ENCODE data around the gene NREP. TPM values are rescaled to one million over a fixed set of nuclear protein-coding genes. Genes with fewer than 3 reads are reported as not detected.
A peak's percentile ranks its signal among the peaks of the same experiment; 100 is the strongest.

Gene NREP
- total RNA-seq, 1 donor from 2014 or later = 26.2 TPM

DNA sequence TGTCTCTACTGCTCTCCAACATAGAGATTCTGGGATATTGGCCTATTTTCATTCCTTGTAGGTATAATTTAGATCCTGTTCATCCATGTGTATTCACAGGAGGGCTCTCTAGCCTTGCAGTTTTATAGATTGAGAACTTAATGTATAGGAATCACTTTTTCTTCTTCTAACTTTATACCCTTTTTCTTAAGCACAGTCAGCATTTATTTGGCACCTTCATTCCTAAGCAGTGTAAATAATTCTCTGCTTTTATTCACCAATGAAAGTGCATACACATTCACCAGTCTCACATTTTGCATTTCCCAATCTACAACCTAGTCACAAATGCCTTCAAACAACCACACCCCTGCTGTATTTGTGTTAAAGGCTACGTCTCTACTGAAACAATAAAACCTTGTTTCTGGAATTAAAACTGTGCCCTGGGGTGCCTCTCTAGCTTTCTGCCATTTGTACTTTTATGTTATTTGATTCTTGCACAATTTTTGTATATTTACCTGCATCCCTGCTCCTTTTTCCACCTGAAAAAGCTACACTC, 49.3 kb downstream of the NREP start:
- DNase-seq (ENCODE audit: missing footprints) = no peak
- intact Hi-C loops (cut with DNase I) = no loop called here
- no peak for ATAC-seq

DNA sequence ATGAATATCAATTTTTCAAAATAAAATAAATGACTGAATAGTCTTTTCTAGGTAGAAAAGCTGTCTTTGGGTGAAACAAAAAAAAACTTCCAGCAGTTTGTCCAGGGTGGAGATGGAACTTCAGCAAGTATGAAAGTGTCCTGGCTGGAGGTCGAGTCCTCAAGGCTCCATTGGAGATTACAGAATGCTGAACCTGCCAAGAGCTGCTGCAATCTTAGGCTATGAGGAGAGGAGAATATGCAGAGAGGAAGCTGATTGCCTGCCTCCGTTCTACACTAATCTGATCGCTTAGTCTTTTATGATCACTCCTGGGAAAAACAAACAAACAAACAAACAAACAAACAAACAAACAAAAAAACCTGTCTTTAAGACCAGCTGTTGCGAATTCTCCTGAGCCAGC, 50.6 kb downstream of the NREP start:
- DNase-seq (ENCODE audit: missing footprints) (no peak), ATAC-seq (peak; percentile 84)
- intact Hi-C loops (cut with DNase I) = no loop called here

DNA sequence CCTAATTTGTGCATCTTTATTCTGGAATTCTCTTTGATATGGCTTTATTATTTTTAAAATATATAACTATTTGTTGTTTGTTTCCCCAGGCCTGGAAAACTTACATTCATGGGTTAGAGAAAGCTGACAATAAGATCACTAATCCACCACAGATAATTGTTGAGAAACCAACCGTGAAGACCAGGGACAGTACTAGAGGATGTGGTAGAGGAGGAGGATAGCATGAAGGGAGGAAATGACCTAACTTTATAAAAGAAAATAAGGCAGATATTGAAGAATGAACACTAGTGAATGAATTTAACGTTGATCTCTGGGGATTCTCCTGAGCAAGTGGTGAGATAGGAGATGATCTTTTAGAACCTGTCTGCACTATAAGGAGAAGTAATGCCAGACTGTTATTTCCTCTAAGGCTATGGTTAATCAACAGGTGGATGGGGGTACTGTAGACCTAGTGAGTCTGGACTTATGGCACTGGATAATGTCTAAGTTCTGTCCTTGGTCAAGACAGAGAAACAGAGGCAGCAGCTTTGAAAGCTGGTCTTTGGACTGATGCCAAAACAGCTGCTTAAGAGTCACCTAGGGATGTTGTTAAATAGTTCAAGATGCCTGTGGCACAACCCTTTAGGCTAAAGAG, 52.4 kb downstream of the NREP start:
- ATAC-seq = no peak
- DNase-seq (ENCODE audit: missing footprints) = no peak
- intact Hi-C loops (cut with DNase I) = no loop called here

DNA sequence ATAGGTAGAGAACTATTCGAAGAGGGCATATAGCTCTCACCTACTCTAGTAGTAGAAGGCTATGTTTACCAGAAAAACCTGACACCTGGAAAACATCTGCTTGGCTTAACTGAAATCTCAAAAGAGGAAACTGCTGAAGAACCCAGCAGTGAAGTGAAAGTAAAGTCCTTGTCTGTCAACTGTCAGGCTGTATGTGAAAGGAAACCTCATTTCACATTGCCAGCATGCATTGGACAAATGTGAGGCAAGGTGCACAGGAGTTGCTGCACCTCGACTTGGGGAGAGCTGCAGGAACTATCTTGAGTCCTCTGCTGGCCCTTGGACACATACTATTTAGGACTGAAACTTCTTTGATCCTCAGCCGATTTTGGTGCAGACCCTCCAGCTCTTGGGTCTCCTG, 53.3 kb downstream of the NREP start:
- intact Hi-C loops (cut with DNase I) = no loop called here
- no peak for ATAC-seq

DNA sequence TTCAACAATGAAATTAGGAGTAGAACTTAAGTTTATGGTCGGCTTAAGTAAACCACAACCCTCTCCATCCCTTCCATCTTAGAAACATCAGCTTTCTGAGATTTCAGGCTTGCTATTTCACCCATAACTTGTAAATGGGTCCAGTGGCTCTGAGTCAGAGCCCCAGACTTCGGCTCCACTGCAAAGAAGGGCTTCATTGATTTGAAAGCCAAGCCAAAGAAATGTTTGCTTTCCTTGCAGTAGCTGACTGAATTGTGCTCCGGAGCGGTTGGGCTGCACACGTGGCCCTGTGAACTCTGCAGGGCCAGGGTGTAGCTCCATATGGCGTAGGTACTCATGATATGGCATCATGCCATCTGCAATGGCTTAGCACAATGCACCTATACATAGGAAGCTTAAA, 57.0 kb downstream of the NREP start:
- intact Hi-C loops (cut with DNase I) = no loop called here
- no peak for ATAC-seq
- no peak for DNase-seq (ENCODE audit: missing footprints)

More for the DNA sequence above, 53.3 kb downstream of the NREP start:
- DNase-seq (ENCODE audit: missing footprints) = no peak

DNA sequence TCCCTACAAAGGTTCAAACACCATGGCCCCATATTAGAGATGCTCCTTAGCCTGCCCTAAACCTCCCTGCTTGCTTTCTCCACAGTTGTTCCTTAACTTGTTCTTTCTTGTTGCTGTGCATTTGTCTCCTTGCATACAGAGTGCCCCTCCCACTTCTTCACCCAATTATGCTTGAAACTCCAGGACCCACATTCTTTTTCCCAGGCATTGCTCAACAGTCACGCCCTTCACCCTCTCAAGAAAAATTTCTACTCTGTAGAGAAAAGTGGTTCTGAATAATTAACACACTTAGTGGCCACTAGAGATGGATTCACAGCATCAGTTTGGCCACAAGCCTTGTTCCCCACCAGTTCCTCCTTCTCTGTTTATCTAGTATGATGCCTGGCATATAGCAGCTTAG, 57.7 kb downstream of the NREP start:
- DNase-seq (ENCODE audit: missing footprints) = no peak
- no peak for ATAC-seq
- intact Hi-C loops (cut with DNase I) = no loop called here

DNA sequence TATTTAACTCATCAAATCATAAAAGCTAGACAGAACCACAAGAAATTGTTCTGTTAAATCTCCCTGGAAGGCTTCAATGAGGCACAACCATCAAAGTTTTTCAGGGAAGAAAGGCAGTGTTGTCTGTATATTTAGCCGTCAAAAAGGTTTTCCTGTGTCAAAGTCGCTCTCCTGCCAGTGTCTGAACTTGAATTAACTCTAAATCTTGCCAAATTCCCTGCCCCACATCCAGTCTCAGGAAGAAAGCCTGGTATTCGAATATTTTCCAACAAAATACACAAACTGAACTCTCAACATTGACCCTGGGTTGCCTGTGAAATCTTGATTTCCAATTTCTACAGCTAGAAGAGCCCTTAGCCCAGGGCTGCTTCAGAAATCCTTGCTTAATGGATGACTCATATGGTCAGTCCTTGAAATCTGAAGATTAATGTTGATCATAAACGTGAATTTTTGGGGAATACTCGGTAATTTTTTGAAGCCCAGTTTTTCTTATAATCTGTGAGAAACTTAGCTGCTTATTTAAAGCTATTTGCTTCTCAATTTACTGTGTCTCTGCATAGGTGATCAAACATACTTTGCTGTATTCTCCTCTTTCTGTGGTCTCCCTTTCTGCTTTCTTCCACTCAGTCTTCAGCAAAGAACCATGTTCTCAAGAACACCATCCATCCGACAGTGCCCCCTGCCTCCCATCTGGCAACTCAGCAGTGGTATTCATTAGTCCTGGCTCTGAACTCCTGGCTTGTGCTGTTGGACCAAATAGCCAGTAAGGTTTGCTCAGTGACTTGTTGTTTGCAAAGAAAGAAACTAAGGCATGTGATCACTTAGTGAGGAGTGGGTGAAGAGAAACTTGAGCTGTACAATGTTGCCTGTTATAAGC, 58.9 kb downstream of the NREP start:
- ATAC-seq (no peak), DNase-seq (ENCODE audit: missing footprints) (no peak)
- intact Hi-C loops (cut with DNase I) = no loop called here

DNA sequence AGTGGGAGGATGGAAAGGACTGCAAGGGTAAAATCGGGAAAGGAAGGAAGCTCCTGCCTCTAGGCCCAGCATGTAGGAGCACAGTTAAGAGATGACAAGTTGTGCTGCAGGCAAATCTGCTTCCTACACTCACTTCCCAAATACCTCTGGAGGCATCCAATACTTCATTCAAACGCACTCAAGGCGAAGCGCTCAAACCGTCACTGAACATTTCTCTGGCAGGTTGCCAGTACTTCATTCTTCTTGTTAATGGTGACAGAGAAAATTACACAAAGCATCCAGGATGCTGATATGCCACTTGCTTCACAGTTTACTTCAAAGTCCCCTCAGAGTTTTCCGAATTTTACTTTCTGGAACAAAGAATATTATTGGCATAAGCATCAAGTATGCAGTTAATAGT, 59.8 kb downstream of the NREP start:
- ATAC-seq (no peak), DNase-seq (ENCODE audit: missing footprints) (no peak)

DNA sequence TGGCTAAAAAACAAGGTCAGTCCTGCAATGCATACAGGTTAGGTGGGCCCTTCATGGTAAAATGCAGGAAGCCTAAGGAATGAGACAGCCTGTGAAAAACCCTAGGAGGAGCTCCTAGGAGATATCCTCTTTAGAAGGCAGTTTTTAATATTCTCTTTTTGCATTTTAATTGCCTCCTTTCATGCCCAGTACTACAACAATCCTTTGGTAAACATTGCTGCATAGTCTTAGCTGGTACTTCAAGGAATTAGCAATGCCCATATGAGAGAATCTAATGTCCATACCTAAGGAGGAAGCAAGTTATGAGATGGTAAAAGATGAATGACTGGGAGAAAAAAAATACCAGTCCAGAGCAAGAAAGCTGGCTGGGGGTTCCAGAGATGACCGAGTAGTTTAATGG, 61.0 kb downstream of the NREP start:
- ATAC-seq (no peak), DNase-seq (ENCODE audit: missing footprints) (no peak)
- intact Hi-C loops (cut with DNase I) = no loop called here

More for the DNA sequence above, 59.8 kb downstream of the NREP start:
- intact Hi-C loops (cut with DNase I) = no loop called here

DNA sequence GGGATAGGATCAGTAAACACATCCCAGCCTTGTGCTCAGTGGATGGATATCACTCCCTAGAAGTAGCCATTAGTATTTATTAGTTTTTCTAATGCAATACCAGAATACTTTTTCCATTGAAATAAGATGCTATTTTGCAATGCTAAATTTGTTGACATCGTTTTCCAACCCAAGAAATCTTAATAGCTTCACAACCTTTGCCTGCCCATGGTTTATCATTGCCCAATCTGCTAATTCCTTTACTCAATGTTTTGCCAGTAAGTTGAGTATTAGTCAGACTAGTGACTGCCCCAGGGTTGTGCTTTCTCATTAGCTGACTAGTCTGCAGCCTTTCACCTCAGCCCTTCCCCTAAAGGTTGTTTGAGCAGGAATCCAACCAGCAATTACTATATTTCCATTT, 62.9 kb downstream of the NREP start:
- ATAC-seq = no peak
- no peak for DNase-seq (ENCODE audit: missing footprints)
- intact Hi-C loops (cut with DNase I) = no loop called here

DNA sequence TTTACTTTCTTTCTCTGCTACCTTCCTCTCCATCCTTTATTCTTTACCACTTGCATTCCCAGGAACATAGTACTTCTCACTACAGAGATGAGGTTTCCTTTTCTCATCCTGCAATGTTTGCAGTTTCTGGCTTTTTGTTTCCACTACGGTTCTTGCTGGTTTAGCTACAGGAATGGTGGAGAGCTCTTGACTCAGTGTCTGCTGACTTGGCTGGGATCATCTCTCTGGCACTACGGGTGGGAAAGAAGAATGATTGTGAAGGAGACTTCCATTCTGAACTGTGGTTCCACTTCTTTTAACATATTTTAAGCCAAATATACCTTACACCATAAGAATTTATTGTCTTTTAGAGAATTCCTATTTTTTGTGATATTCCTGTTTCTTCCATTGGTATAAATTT, 65.1 kb downstream of the NREP start:
- DNase-seq (ENCODE audit: missing footprints) (no peak), ATAC-seq (no peak)
- intact Hi-C loops (cut with DNase I) = no loop called here

DNA sequence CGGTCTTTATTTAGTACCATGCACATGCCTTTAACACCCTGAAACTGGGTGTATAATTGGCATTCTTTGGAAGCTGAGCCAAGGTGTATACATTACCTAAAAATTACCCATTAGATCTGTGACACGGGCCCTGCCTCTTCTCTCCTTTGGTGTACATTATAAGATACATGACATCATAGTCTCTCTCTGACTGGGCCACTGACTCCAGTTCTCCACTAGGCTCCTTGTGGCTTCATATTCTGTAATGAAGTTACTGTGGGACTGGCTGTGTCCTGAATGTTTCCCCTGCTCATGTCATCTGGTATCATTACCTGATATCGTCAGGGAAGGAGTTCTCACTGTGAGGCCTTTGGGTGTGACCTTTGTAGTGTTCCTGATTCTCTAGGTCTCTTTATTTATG, 65.5 kb downstream of the NREP start:
- no peak for ATAC-seq
- intact Hi-C loops (cut with DNase I) = no loop called here
- DNase-seq (ENCODE audit: missing footprints) = no peak

DNA sequence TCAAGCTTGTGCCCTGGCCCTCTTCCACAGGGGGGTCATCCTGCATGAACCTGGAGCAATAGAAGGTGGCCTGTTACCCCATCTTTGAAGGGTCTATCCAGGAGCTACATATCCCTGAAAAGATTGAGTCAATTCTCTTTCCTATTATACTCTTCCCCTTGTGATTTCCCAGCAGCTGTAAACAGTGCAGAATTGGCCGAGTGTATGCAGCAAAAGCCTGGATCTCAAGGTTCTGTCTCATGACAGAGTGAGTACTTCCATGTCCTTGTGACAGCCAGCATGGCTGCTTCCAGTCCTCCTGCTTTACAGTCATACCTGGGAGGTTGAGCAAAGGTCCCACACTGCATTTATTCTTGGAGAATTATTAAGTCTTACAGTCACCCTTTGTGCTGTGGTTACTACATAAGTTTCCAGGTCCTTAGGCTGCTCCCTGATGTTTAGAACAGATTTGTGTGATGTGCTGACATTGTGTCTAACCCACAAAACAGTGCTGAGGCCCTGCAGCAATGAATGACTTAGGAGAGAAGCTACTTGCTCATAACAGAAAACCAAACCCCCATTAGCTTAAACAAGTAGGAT, 67.5 kb downstream of the NREP start:
- intact Hi-C loops (cut with DNase I) = no loop called here
- no peak for ATAC-seq
- DNase-seq (ENCODE audit: missing footprints) = no peak

DNA sequence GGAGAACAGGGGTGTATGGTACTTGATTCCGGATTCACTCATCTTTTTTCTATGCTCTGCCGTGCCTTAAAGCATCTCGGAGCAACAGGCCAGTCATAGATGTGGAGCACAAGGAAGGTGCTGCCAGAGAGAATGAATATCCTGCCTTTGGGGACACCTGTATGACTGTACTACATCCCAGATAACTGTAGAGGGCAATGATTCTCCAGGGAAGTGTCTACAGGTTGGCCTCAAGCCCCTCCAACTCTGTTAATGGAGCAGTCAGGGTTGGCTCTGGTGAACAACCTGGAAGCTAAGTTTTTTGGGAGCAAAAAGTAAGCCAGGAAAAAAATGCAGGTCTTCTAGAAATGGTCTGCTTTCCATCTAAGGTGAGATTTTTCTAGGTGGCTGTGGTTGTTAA, 71.0 kb downstream of the NREP start:
- DNase-seq (ENCODE audit: missing footprints) = no peak
- ATAC-seq = no peak
- intact Hi-C loops (cut with DNase I) = no loop called here

DNA sequence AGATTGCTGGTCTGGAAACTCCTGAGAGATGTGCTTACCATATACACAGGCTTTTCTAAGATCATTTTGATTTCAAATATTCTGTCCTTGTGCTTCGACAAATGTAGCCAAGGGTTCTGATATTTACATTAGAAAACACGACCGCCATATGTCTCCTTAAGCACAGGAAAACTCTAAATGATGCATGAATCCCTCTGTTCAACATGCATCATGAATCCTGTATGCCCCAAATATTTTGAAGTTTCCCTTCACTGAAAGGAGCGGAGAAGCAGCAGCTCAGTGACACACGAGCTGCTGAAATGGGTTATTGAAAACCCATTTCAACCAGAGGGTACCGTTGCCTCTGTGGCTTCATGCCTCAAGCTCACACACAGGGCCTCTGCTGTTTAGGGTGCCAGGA, 74.4 kb downstream of the NREP start:
- DNase-seq (ENCODE audit: missing footprints) (no peak), ATAC-seq (no peak)
- intact Hi-C loops (cut with DNase I) = loop anchor here (5.0 kb wide), 1 partner anchor 75 kb away; the partner anchor contains the start of gene NREP

DNA sequence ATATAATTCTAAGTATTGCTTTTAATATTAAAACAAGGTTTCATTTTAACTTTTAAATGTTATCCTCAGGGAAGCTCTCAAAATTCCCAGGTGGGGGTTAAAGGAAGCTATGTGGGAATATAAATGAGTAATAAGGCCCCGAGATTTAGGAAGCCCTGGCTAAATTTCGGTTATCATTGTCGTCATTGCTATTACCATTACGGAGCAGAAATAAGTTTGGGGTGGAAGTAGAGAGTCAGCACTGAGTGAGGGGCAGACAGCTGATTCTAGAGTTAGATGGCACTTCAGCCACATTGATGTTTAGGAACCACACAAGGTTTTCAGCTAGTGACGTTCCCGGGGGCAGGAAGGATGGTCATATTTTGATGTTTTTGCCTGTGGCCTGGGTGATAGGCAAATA, 74.9 kb downstream of the NREP start:
- ATAC-seq (peak; percentile 11), DNase-seq (ENCODE audit: missing footprints) (no peak)
- intact Hi-C loops (cut with DNase I) = loop anchor here (5.0 kb wide), 1 partner anchor 75 kb away; the partner anchor contains the start of gene NREP

DNA sequence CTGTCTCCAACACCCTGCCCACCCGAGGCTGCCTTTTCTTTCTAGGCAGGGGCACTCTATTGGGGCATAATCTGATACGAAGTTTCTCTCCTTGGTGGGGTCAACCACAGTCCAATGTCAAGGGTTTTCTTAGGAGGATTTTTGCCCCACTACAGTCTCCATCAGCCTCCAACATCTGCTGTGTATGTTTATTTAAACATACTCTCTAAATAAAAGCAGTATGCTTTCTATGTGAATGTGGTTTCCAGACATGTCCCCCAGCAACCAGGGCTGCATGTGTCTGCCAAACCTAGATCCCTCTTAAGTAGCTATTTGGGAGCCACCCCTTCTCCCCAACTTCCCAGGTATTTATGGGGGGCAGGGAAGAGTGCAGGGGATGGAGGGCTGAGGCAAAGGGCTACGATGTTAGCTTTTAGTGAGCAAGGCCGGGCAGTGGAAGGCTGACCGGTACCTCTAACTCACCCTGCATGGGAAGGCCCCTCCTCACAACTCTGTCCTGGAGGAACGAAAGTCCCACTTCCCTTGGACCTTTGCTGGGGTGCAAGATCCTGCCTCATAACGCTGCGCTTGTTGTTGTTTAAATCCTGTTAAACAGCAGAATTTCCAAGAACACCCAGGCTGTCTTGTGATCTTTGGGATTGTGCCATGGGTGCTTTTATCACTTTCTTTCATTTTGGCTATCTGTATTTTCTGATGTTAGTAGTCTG, 75.4 kb downstream of the NREP start:
- DNase-seq (ENCODE audit: missing footprints) = no peak
- intact Hi-C loops (cut with DNase I) = loop anchor here (2.0 to 5.0 kb wide), 2 partner anchors 76 to 131 kb away; partner anchors contain the start of gene NREP
- peak; percentile 49 for ATAC-seq

DNA sequence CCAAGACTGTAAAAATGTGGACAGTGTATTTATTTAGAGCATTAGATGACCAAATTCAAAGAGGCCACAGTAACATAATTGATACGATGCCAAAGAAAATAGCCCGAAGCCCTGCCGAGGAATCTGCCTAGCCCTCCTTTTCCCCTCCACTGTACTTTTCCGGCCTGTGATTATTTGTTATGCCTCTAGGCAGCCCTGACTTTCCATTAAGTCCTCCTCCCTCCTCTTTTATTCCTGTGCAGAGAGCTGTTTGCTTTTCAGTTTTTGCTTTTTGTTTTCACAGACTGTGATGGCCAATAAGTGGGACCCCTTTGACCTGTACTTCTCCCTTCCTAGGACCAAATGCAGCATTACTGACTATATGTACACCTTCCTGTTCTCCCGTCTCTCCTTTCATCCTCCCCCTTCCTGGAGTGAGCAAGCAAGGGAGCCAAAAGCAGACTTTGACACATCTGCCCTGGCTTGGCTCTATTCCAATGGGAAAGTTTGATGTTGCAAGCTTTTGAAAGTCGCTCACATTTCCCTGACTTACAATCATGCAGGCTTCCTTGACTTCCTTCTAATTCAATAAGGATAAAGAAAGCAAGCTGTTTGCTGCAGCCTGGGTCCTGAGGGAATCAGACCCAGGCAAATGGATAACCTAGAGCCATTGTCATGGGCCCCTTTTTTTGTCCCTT, 76.1 kb downstream of the NREP start:
- ATAC-seq = peak; percentile 86
- no peak for DNase-seq (ENCODE audit: missing footprints)

More for the DNA sequence above, 76.1 kb downstream of the NREP start:
- intact Hi-C loops (cut with DNase I) = loop anchor here (2.0 to 5.0 kb wide), 2 partner anchors 76 to 130 kb away; partner anchors contain the start of gene NREP
